ENCODE measurements around the gene ZNF469.

The ZNF469 gene
- 0.72 to 13.3 (median 3.0) reads per million in 17 experiments for total RNA-seq

DNA sequence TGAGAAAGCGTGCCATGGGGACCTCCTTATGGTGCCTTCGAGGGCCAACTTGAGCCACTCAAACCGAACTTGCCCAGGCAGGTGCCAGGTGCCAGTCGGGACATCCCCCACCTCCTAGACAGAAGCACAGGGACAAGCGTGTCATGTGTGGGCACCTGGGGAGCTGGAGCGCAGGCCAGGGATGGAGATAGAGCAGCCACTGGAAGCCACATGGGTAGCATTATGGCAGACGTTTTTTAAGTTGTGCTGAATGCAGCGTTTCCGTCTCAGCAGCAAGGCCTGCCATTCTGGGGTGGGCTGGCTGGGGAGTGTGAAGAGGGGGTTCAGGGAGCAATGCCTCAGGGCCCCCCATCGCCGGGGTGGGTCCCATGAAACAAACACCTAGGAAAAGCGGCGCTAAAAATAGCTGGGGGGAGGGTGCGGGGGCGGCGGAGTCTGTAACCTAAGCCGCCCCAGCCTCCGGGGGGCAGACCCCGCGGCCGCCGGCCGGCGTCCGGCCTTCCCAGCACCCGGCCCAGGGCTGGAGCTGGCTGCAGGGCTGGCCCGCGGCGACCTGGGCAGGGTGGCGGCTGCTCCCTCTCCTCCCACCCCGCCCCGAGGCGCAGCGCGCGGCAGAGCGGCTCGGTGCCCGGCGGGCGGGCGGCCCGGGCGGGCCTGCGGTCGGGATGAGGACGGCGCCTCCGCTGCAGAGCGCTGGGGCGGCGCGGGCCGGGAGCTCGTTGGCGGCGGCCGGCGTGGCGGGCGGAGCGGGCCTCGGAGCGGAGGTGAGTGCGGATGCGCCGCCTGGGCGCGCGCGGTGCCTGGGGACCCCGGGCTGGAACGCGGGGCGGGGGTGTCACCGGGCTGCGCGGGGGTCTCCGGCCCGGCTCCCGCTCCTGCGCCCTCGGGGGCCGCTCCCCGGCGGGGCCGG lies at the start of gene ZNF469:
Gene ZNF469, plus strand, starts transcription at position 469 of the 910 bp plus-strand sequence. CDS start 44,512 bp downstream, outside the sequence.
- peak in 2 of 4 experiments; percentile 23 to 42 for DNase-seq

DNA sequence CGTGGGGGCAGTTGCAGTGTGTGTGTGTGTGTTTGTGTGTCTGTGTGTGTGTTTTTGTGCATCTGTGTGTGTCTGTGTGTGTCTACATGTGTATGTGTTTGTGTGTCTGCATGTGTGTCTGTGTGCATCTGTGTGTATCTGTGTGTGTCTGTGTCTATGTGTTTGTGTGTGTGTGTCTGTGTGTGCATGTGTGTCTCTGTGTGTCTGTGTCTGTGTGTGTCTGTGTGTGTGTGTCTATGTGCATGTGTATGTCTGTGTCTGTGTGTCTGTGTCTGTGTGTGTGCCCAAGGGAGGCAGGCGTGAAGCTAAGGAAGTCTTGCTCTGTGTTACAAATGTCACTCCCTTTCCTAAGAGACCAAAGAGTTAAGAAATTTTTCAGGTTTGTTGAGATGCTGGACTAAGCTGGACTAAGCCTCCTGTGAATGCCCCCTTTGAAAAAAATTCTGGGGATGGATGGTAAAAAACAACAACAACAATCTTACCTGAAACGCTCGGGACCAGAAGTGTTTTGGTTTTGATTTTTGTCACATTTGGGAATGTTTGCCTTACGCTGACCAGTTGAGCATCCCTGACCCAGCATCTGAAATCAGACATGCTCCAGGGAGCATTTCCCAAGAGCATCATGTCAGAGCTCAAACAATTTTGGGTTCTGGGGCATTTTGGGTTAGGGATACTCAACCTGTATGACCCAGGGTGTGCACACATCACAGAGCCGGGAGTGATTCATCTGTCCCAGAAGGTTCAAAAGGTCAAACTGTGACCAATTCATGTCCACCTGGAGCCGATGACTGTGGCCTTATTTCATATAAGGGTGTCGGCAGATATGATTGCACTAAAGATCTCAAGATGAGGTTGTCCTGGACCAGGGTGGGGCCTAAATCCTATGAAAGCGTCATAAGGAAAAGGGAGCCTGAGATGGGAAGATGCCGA lies 48.6 kb upstream of the ZNF469 start:
- no peak for DNase-seq

GRCh38 chr16:88334778-88335720 lies 47.7 kb upstream of the ZNF469 start:
- no peak for DNase-seq

- DNase-seq: no peak
Measured at GRCh38 chr16:88337021-88337420, 45.7 kb upstream of the ZNF469 start.

DNA sequence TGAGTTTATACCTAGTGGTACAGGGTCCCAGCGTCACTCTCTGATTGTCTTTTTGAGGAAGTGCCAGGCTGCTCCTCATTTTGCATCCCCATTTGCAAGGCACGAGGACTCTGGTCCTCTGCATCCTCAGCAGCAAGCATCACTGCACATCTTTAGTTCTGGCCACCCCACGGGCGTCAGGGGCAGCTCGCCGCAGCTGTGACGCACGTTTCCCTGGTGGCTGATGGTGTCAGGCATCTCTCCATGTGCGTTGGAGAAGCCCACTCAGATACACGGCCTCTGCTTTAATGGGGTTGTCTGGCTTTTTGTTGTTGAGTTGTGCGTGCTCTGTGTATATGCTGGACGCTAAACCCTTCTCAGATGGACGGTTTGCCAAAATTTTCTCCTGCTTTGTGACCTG lies 45.2 kb upstream of the ZNF469 start:
- no peak for DNase-seq

GRCh38 chr16:88338111-88338510 lies 44.6 kb upstream of the ZNF469 start:
- peak in 1 of 4 experiments; percentile 9 for DNase-seq

DNA sequence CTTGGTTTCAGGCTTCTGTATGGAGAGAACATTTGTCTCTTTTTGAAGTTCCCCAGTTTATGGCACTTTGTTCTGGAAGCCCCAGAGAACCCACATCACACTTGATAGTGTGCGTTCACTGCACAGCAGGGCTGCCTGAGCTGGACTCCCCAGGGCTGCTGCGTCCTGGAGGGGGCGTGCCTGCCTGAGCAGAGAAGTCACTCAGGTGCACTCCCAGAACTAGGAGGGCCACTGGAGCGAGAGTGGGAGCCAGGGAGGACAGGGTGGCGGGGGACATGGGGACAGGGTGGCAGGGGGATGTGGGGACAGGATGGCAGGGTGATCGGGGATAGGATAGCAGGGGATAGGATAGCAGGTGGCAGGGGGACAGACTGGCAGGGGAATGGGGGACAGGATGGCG lies 43.9 kb upstream of the ZNF469 start:
- no peak for DNase-seq

- no peak for DNase-seq
Measured at GRCh38 chr16:88339930-88340754, 42.6 kb upstream of the ZNF469 start.

DNA sequence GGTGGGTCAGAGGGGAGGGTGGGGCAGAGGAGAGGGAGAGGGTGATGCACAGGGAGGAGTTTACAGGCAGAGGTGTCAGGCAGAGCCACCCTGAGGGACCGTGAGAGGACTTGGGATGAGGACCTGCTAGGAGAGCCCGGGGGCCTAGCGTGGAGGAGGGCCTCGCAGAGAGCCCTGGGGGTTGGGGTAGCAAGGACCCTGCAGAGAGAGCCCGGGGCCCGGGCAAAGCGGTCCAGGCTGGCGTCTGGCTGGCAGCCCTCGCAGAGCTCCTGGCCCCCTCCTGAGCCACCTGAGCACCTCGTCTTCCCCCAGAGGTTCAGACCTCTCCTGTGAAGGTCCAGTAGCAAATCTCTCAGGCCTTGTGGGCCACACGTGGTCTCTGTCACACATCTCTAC lies 42.0 kb upstream of the ZNF469 start:
- DNase-seq: no peak

DNA sequence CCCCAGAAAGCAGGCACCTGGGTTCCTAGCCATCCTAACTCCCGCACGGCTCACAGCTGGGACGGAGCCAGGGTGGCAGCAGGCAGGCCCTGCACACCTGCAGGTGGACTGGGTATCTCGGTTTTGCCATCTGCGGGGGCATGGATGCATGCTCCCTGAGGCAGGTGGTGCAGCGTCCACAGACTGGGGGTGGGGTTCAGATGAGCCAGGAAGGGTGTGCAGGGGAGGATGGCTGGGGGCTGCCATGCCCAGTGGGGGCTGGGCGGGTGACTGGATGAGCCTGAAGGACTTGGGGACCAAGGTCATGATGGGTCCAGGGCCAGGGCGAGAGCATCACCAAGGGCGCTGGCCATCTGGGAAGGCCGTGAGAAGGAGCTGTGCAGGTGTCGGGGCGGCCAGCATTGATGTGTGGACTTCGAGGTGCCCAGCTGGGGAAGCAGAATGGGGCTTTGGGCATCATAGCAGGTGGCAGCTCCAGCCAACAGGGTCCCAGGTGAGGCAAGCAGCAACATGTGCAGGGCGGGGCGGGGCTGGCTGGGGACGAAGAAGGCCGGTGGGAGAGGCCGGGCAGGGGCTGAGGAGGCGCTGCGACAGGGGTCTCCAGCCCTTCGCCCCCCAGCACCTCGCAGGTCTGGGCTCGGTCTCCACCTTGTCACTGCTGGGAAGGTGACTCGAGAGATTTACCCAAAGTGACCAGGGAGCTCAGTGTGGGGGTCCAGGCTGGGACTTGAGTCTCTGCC lies 41.0 kb upstream of the ZNF469 start:
- DNase-seq: no peak

GRCh38 chr16:88342491-88342890 lies 40.3 kb upstream of the ZNF469 start:
- DNase-seq: no peak

DNA sequence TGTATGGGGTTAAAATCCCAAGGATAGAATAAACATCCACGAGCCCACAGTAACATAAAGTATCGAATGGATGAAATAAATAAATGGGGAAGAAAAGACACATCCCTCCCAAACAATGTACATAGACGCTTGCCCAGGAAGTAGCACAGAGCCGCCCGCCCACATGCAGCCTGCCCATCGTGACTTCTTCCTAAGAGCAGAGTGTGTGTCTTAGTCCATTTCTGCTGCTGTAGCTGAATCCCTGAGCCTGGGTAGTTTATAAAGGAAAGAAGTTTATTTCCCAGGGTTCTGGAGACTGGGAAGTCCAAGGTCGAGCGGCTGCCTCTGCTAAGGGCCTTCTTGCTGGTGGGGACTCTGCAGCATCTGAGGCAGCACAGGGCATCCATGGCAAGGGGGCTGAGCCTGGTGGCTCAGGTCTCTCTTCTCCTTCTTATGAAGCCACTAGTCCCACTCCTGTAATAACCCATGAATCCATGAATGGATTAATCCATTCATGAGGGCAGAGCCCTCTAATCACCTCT lies 39.4 kb upstream of the ZNF469 start:
- peak; percentile 29 to 49 (median 36) for DNase-seq

DNA sequence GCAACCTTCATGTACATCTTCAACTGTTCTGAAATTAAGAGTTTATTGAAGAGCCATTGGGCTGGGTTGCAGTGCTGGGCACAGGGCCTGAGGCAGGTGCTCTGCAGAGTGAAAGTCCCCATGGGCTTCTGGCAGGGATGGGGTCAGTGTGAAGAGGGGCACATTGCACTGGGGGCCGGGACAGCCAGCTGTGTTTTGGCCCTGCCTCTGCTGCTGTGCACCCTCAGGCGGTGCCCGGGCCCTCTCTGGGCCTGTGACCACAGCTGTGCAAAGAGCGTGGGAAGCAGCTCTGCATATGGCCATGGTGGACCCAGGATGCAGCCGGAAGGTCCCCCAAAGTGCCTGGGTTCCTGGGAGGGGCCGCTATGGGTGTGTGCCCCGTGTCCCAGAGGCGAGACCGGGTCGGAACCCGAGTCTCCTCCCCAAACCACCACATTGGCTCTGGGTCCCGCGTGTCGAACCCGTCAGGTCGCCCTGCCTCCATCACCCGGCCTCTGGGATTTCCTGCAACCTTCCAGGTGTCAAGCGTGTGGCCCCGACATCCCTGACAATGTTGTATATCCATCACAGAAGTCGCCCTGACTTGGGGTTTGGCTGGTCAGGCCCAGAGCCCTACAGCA lies 38.2 kb upstream of the ZNF469 start:
- no peak for DNase-seq

DNA sequence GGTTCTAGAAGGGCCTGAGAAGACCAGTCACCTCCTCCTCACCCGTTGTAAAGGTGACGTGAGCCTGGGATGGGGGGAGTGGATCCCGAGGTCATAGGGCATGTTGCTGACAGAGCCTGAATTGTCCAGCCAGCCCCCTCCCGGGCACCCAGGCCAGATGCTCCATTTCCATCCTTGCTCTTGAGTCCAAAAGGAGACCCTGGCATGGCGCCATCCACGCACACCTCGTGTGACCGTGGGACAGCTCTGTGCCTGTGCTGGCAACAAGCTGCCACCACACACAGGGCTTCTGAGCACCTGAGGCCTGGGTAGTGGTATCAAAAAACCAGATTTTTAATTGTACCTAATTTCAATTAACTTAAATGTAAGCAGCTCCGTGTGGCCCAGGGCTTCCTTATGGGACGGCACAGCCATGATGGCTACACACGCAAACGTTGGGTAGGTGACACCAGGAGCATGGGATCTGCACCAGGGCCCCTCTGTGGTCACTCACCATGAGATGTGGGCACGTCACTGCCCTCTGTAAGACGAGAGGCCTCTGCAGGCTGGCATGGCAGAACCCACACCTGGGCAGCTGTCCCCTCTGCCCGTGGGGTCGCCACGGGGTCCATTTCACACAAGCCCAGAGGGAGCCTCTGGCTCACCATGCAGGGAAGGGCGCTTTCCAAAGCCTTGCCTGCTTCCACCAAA lies 37.6 kb upstream of the ZNF469 start:
- DNase-seq: no peak

GRCh38 chr16:88345721-88346560 lies 36.8 kb upstream of the ZNF469 start:
- no peak for DNase-seq

DNA sequence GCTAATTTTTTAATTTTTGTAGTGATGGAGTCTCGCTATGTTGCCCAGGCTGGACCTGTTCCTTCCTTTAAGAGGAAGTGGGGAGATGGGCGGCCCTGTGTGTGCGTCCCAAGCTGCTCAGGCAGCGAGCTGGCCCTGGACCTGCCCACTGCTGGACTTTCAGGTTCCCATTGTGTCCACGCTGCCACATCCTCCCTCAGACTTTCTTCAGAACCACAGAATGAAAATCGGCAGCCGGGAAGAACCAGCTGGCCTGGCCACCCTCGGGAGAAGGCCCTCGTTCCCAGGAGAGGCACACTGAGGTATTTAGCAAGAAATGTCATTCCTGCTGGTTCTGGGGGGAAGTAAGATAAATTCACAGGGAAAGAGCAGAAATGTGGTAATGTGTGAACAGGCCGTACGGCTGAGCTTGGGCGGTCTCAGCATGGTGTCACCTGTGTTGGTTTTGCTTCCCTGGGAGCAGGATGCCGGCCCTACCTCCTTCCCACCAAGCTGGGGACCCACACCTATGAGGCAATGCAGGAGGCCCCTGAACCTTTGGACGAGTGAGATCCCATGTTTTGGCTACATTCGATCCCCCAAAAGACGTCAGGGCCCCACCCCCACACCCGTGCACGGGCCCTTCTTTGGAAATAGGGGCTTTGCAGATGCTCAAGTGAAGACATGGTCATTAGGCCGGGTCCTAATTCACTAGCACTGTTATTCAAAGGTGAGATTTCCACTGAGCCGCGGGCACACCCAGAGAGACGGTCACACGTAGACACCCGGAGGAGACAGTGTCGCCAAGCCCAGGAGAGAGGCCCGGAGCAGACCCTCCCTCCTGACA lies 35.9 kb upstream of the ZNF469 start:
- no peak for DNase-seq
